HepG2 (cell line): Measurements from ENCODE around the gene UPB1. TPM values are rescaled to one million over a fixed set of nuclear protein-coding genes. Genes with fewer than 3 reads are reported as not detected.

ENCODE experiments used
- ARNT ChIP-seq: fragments of 450-650 bp; IDR thresholded peaks from 2 replicates; pipeline ENCODE4 v1.6.1; 2017
- DZIP1 ChIP-seq: sonication (generic); formaldehyde crosslinking; IDR thresholded peaks from 2 replicates; pipeline ENCODE4 v1.5.0; 2020; ENCODE audit warnings: mild to moderate bottlenecking, missing genetic modification reagents
- ESRRA ChIP-seq: sonication (generic); formaldehyde crosslinking; IDR thresholded peaks from 2 replicates; pipeline ENCODE4 v1.5.1; 2020; ENCODE audit warnings: mild to moderate bottlenecking, low read depth, missing genetic modification reagents
- FLYWCH1 ChIP-seq: sonication (generic); formaldehyde crosslinking; IDR thresholded peaks from 2 replicates; pipeline ENCODE4 v1.8.1; 2023; ENCODE audit warnings: mild to moderate bottlenecking, missing genetic modification reagents
- FOXK1 ChIP-seq: sonication (generic); formaldehyde crosslinking; IDR thresholded peaks from 2 replicates; pipeline ENCODE4 v1.4.0; 2020; ENCODE audit warnings: low read depth, missing genetic modification reagents, borderline replicate concordance
- HMGA1 ChIP-seq: sonication (generic); formaldehyde crosslinking; conservative IDR thresholded peaks from 2 replicates; pipeline ENCODE4 v1.4.0; 2020; ENCODE audit warnings: missing genetic modification reagents
- KLF15 ChIP-seq: sonication (generic); formaldehyde crosslinking; IDR thresholded peaks from 2 replicates; pipeline ENCODE4 v1.8.1; 2023; ENCODE audit warnings: borderline replicate concordance, mild to moderate bottlenecking, inconsistent platforms, missing genetic modification reagents, mixed read lengths
- MAFF ChIP-seq: IDR thresholded peaks from 2 replicates; pipeline ENCODE4 v1.6.1; 2011; ENCODE audit warnings: low read depth, low read length, improper control_type of control experiment
- MEIS2 ChIP-seq: sonication (generic); formaldehyde crosslinking; IDR thresholded peaks from 2 replicates; pipeline ENCODE4 v1.9.0; 2021; ENCODE audit warnings: mild to moderate bottlenecking, missing genetic modification reagents
- NR2F6 ChIP-seq, 2 experiments: IDR thresholded peaks; 2 replicates each; pipeline ENCODE4 v1.6.1; 2016; ENCODE audit warnings: antibody characterized with exemption in 1 of 2, mild to moderate bottlenecking in 1 of 2
- PRMT3 ChIP-seq: sonication (generic); formaldehyde crosslinking; IDR thresholded peaks from 2 replicates; pipeline ENCODE4 v1.8.1; 2022; ENCODE audit warnings: low read depth, mild to moderate bottlenecking, moderate library complexity, missing genetic modification reagents, borderline replicate concordance
- RXRA ChIP-seq: sonication (generic); formaldehyde crosslinking; IDR thresholded peaks from 2 replicates; pipeline ENCODE4 v1.5.1; 2020; ENCODE audit warnings: missing genetic modification reagents
- SAP130 ChIP-seq: IDR thresholded peaks from 2 replicates; pipeline ENCODE4 v1.6.1; 2016; ENCODE audit warnings: low read depth
- SNAPC2 ChIP-seq: sonication (generic); formaldehyde crosslinking; IDR thresholded peaks from 2 replicates; pipeline ENCODE4 v1.8.1; 2022; ENCODE audit warnings: mild to moderate bottlenecking, missing genetic modification reagents
- WIZ ChIP-seq: sonication (generic); formaldehyde crosslinking; IDR thresholded peaks from 2 replicates; pipeline ENCODE4 v1.5.1; 2020; ENCODE audit warnings: mild to moderate bottlenecking, missing genetic modification reagents
- ZBTB42 ChIP-seq: sonication (generic); formaldehyde crosslinking; IDR thresholded peaks from 2 replicates; pipeline ENCODE4 v1.5.0; 2020; ENCODE audit warnings: mild to moderate bottlenecking, missing genetic modification reagents
- ZEB1 ChIP-seq: IDR thresholded peaks from 2 replicates; pipeline ENCODE4 v1.6.1; 2012; ENCODE audit warnings: mild to moderate bottlenecking, low read depth, inconsistent platforms; ENCODE audit not compliant: insufficient replicate concordance
- ZFX ChIP-seq: sonication (generic); formaldehyde crosslinking; IDR thresholded peaks from 2 replicates; pipeline ENCODE4 v1.4.0; 2020; ENCODE audit warnings: mild to moderate bottlenecking, low read depth, missing genetic modification reagents, moderate library complexity
- ZMYM4 ChIP-seq: sonication (generic); formaldehyde crosslinking; IDR thresholded peaks from 2 replicates; pipeline ENCODE4 v1.8.1; 2023; ENCODE audit warnings: mild to moderate bottlenecking, missing genetic modification reagents
- ZNF264 ChIP-seq: sonication (generic); formaldehyde crosslinking; IDR thresholded peaks from 2 replicates; pipeline ENCODE4 v1.4.0; 2020; ENCODE audit warnings: missing genetic modification reagents
- ZNF333 ChIP-seq: sonication (generic); formaldehyde crosslinking; IDR thresholded peaks from 2 replicates; pipeline ENCODE4 v1.4.0; 2020; ENCODE audit warnings: mild to moderate bottlenecking, missing genetic modification reagents, borderline replicate concordance
- ZNF451 ChIP-seq: sonication (generic); formaldehyde crosslinking; IDR thresholded peaks from 2 replicates; pipeline ENCODE4 v1.5.0; 2020; ENCODE audit warnings: mild to moderate bottlenecking, missing genetic modification reagents
- ZNF547 ChIP-seq: sonication (generic); formaldehyde crosslinking; IDR thresholded peaks from 2 replicates; pipeline ENCODE4 v1.5.1; 2020; ENCODE audit warnings: mild to moderate bottlenecking, missing genetic modification reagents
- ZNF614 ChIP-seq: IDR thresholded peaks from 2 replicates; pipeline ENCODE4 v1.6.1; 2018; ENCODE audit warnings: missing biosample characterization, missing genetic modification reagents, inconsistent platforms, borderline replicate concordance
- ZNF639 ChIP-seq: conservative IDR thresholded peaks from 2 replicates; pipeline ENCODE4 v1.6.1; 2018; ENCODE audit warnings: missing genetic modification reagents
- ZNF674 ChIP-seq: sonication (generic); formaldehyde crosslinking; IDR thresholded peaks from 2 replicates; pipeline ENCODE4 v1.5.0; 2020; ENCODE audit warnings: low read depth, mild to moderate bottlenecking, missing genetic modification reagents
- ZNF7 ChIP-seq: IDR thresholded peaks from 2 replicates; pipeline ENCODE4 v1.6.1; 2016; ENCODE audit warnings: missing biosample characterization, missing genetic modification reagents
- ZNF781 ChIP-seq: sonication (generic); formaldehyde crosslinking; IDR thresholded peaks from 2 replicates; pipeline ENCODE4 v1.5.1; 2020; ENCODE audit warnings: borderline replicate concordance, mild to moderate bottlenecking, missing genetic modification reagents; ENCODE audit errors: not compliant biosample characterization
- ZSCAN9 ChIP-seq: IDR thresholded peaks from 2 replicates; pipeline ENCODE4 v1.6.1; 2016; ENCODE audit warnings: borderline replicate concordance
- polyA plus RNA-seq, 8 experiments: library from polyadenylated mRNA; depleted of rRNA in 3 of 8; stranded (reverse) in 7 of 8; unstranded in 1 of 8; fragments of >200 nt; fragmentation: Illumina TruSeq in 4 of 8; extraction: Trizol in 4 of 8; gene quantifications; 2 replicates each; pipeline versions ENCODE4 v1.2.1 to v1.2.3, GENCODE V29; 2011 to 2016; ENCODE audit warnings: low read depth in 4 of 8, missing spikeins in 1 of 8, mixed read lengths in 1 of 8; ENCODE audit not compliant: insufficient read depth in 1 of 8
- total RNA-seq, 5 experiments: library from RNA; depleted of rRNA; stranded (reverse); fragments of >200 nt; fragmentation: Illumina TruSeq; extraction: Trizol; gene quantifications; 2 replicates each; pipeline ENCODE4 v1.2.3, GENCODE V29; 2016; ENCODE audit warnings: low read depth in 1 of 5

The UPB1 gene
- total and polyA plus RNA-seq, 2 of the 13 experiments (the other 11 are each of a cell fraction or from before 2014, with no cell fraction given), result 0.38 to 1.2 TPM

GRCh38 chr22:24521791-24522245, 26.7 kb downstream of the UPB1 start (continued):
- no peak for TF ChIP-seq DZIP1 (CRISPR knock-in tag)
- TF ChIP-seq HMGA1 (CRISPR knock-in tag), result no peak
- TF ChIP-seq NR2F6 (IDR thresholded peaks at IDR 0.05), result peak; percentile 18; the same call in 1 of the 2 replicates
- peak; percentile 45; the same call in 1 of the 2 replicates for TF ChIP-seq NR2F6 (CRISPR knock-in tag; IDR thresholded peaks at IDR 0.05)
- no peak for TF ChIP-seq SNAPC2 (CRISPR knock-in tag)
- TF ChIP-seq ZNF333 (CRISPR knock-in tag), result no peak
- peak; percentile 46; the same call in 1 of the 2 replicates for TF ChIP-seq ZFX
- TF ChIP-seq ZNF639 (CRISPR knock-in tag), result no peak
- peak; percentile 69; the same call in 1 of the 2 replicates for TF ChIP-seq ZNF451 (CRISPR knock-in tag)
- TF ChIP-seq ZBTB42 (CRISPR knock-in tag), result no peak
- TF ChIP-seq RXRA (CRISPR knock-in tag), result no peak; the same call in 1 of the 2 replicates
- peak; percentile 75 for TF ChIP-seq ZMYM4
- TF ChIP-seq SAP130 (CRISPR knock-in tag), result peak; percentile 63
- 0 out of 2 replicates have a peak, but pooled peaks have one; percentile 18 for TF ChIP-seq ESRRA (CRISPR knock-in tag)
- no peak for TF ChIP-seq KLF15 (CRISPR knock-in tag)
- peak; percentile 47; the same call in 1 of the 2 replicates for TF ChIP-seq ZNF614 (CRISPR knock-in tag)
- no peak; the same call in 1 of the 2 replicates for TF ChIP-seq ZNF547 (CRISPR knock-in tag)
- TF ChIP-seq ZEB1, result no peak
- TF ChIP-seq WIZ (CRISPR knock-in tag), result no peak
- TF ChIP-seq ZNF7, result no peak
- TF ChIP-seq ZNF264, result no peak
- no peak for TF ChIP-seq ARNT
- TF ChIP-seq MAFF, result no peak
- TF ChIP-seq ZNF674 (CRISPR knock-in tag), result no peak
- TF ChIP-seq FLYWCH1 (CRISPR knock-in tag), result no peak
- TF ChIP-seq ZSCAN9 (CRISPR knock-in tag), result peak; percentile 47; the same call in 1 of the 2 replicates
- TF ChIP-seq MEIS2 (CRISPR knock-in tag), result peak; percentile 49; the same call in 1 of the 2 replicates
- TF ChIP-seq PRMT3 (CRISPR knock-in tag), result no peak
- TF ChIP-seq FOXK1, result no peak
- no peak for TF ChIP-seq ZNF781 (CRISPR knock-in tag)
